Tibial nerve (tissue), 3 donors: ENCODE measurements around the gene ACD.

ENCODE experiments used
- CTCF ChIP-seq, 5 experiments: fragments of 200-600 bp in 3 of 5; fragments of 450-650 bp in 2 of 5; sonication (generic) in 3 of 5; IDR thresholded peaks; one replicate each; pipeline ENCODE4 v1.5.1; 2016 to 2019; ENCODE audit warnings: antibody characterized with exemption in 5 of 5, mild to moderate bottlenecking in 3 of 5, moderate library complexity in 2 of 5
- POLR2A ChIP-seq, 2 donors: fragments of 450-650 bp; IDR thresholded peaks; one replicate each; pipeline ENCODE4 v1.6.1; 2017; ENCODE audit warnings: antibody characterized with exemption in 2 of 2, mild to moderate bottlenecking in 2 of 2, moderate library complexity in 2 of 2

GRCh38 chr16:67651039-67651438 is 9.0 kb downstream of the ACD start:
- TF ChIP-seq CTCF (IDR thresholded peaks at IDR 0.05), result no peak
- TF ChIP-seq POLR2A (IDR thresholded peaks at IDR 0.05), result no peak
